Measurements from ENCODE around the gene EEF1AKMT2. TPM values are rescaled to one million over a fixed set of nuclear protein-coding genes. Genes with fewer than 3 reads are reported as not detected.
A peak's percentile ranks its signal among the peaks of the same experiment; 100 is the strongest.

EEF1AKMT2 gene
- total and polyA plus RNA-seq, 3 experiments from 2014 or later: 18.2 to 21.1 (median 18.6) TPM

- no peaks in the 10 kb centered on the region for H3K9me3 ChIP-seq (ENCODE audit: low read length)
- ChIA-PET CTCF (interaction anchor here (0.7 to 23.7 kb wide), 26 partner anchors 15 to 188 kb away, joined by 3 to 397 read pairs (median 10); partner anchors contain the start of gene FAM53B), POLR2A (interaction anchor here (0.6 to 3.9 kb wide), 23 partner anchors 10 to 418 kb away, joined by 3 to 35 read pairs (median 7); partner anchors contain the start of gene LHPP)
- Mint-ChIP-seq H3K27me3 (peaks cover 0 to 2% of the 10 kb centered on the region in 2 donors), H3K4me1 (peaks cover 91 to 99% (median 97%) of the 10 kb centered on the region in 3 donors), H3K27ac (peak overlapping the region; percentile 88 to 99 (median 98)), H3K36me3 (peaks cover 0 to 7% (median 0%) of the 10 kb centered on the region in 3 donors), H3K4me3 (peak overlapping the region; percentile 35 to 85 (median 82)), H3K9me3 (no peaks in the 10 kb centered on the region)
- DNase-seq: peak; percentile 71 to 91 (median 74)
- H3K36me3 ChIP-seq (ENCODE audit: insufficient read depth, low read length): no peaks in the 10 kb centered on the region
- no peaks in the 10 kb centered on the region for H3K27me3 ChIP-seq (ENCODE audit: insufficient read depth, low read length, poor library complexity, severe bottlenecking)
- H3K4me1 ChIP-seq (ENCODE audit: insufficient read depth, low read length): peaks cover 99% of the 10 kb centered on the region
- H3K27ac ChIP-seq (ENCODE audit: low read depth, low read length): peak overlapping the region; percentile 77
- H3K4me3 ChIP-seq (ENCODE audit: low read length): peak overlapping the region; percentile 42
These were observed 73.6 kb downstream of the EEF1AKMT2 start for GRCh38 chr10:124717911-124718741.

- H3K4me1 Mint-ChIP-seq: peaks cover 90 to 99% (median 97%) of the 10 kb centered on the region in 3 donors
- peak overlapping the region; percentile 88 to 99 (median 98) for H3K27ac Mint-ChIP-seq
- no peaks in the 10 kb centered on the region for H3K9me3 Mint-ChIP-seq
- ChIA-PET CTCF (interaction anchor here (0.7 to 23.7 kb wide), 15 partner anchors 14 to 182 kb away, joined by 3 to 397 read pairs (median 23); no protein-coding TSS in a partner anchor), POLR2A (interaction anchor here (0.8 to 3.9 kb wide), 13 partner anchors 9 to 98 kb away, joined by 3 to 35 read pairs (median 15); no protein-coding TSS in a partner anchor)
- peaks cover 0 to 15% (median 0%) of the 10 kb centered on the region in 3 donors for H3K36me3 Mint-ChIP-seq
- Histone ChIP-seq H3K36me3 (ENCODE audit: insufficient read depth, low read length) (no peaks in the 10 kb centered on the region), H3K4me1 (ENCODE audit: insufficient read depth, low read length) (peaks cover 98% of the 10 kb centered on the region), H3K27me3 (ENCODE audit: insufficient read depth, low read length, poor library complexity, severe bottlenecking) (no peaks in the 10 kb centered on the region), H3K27ac (ENCODE audit: low read depth, low read length) (peak overlapping the region; percentile 77), H3K4me3 (ENCODE audit: low read length) (peak overlapping the region; percentile 42), H3K9me3 (ENCODE audit: low read length) (no peaks in the 10 kb centered on the region)
- H3K27me3 Mint-ChIP-seq: no peaks in the 10 kb centered on the region
- H3K4me3 Mint-ChIP-seq: peak overlapping the region in 6 of 7 donors; percentile 15 to 85 (median 80)
- no peak for DNase-seq
These were observed 74.5 kb downstream of the EEF1AKMT2 start for GRCh38 chr10:124717041-124717757.

- no peaks in the 10 kb centered on the region for H3K36me3 ChIP-seq (ENCODE audit: insufficient read depth, low read length)
- H3K27ac Mint-ChIP-seq: peak overlapping the region; percentile 88 to 99 (median 98)
- POLR2A ChIA-PET: interaction anchor here (0.6 to 3.9 kb wide), 6 partner anchors 9 to 66 kb away, joined by 3 to 35 read pairs (median 3); no protein-coding TSS in a partner anchor
These were observed 75.3 kb downstream of the EEF1AKMT2 start for GRCh38 chr10:124716369-124716768.

GRCh38 chr10:124715439-124715838 is 76.2 kb downstream of the EEF1AKMT2 start:
- Histone ChIP-seq H3K36me3 (ENCODE audit: insufficient read depth, low read length) (no peaks in the 10 kb centered on the region), H3K4me1 (ENCODE audit: insufficient read depth, low read length) (peaks cover 88% of the 10 kb centered on the region), H3K27me3 (ENCODE audit: insufficient read depth, low read length, poor library complexity, severe bottlenecking) (no peaks in the 10 kb centered on the region), H3K9me3 (ENCODE audit: low read length) (no peaks in the 10 kb centered on the region), H3K4me3 (ENCODE audit: low read length) (no peak overlapping the region), H3K27ac (ENCODE audit: low read depth, low read length) (no peak overlapping the region)
- H3K4me1 Mint-ChIP-seq: peaks cover 86 to 92% (median 90%) of the 10 kb centered on the region in 3 donors
- H3K9me3 Mint-ChIP-seq: no peaks in the 10 kb centered on the region
- peak in 1 of 5 donors; percentile 65 for DNase-seq
- H3K4me3 Mint-ChIP-seq: peak overlapping the region; percentile 14 to 85 (median 62)
- H3K27me3 Mint-ChIP-seq: no peaks in the 10 kb centered on the region
- CTCF ChIA-PET: interaction anchor here (1.0 to 23.7 kb wide), 9 partner anchors 9 to 68 kb away, joined by 3 to 397 read pairs (median 36); no protein-coding TSS in a partner anchor
- H3K36me3 Mint-ChIP-seq: peaks cover 0 to 23% (median 0%) of the 10 kb centered on the region in 3 donors
- peak overlapping the region; percentile 88 to 99 (median 98) for H3K27ac Mint-ChIP-seq
- POLR2A ChIA-PET: interaction anchor here (1.0 to 1.2 kb wide), 3 partner anchors 10 to 31 kb away, joined by 3 read pairs; no protein-coding TSS in a partner anchor

More at GRCh38 chr10:124716369-124716768, 75.3 kb downstream of the EEF1AKMT2 start:
- Histone ChIP-seq H3K4me3 (ENCODE audit: low read length) (no peak overlapping the region), H3K4me1 (ENCODE audit: insufficient read depth, low read length) (peaks cover 89% of the 10 kb centered on the region), H3K9me3 (ENCODE audit: low read length) (no peaks in the 10 kb centered on the region), H3K27me3 (ENCODE audit: insufficient read depth, low read length, poor library complexity, severe bottlenecking) (no peaks in the 10 kb centered on the region), H3K27ac (ENCODE audit: low read depth, low read length) (no peak overlapping the region)
- Mint-ChIP-seq H3K4me3 (peak overlapping the region in 5 of 7 donors; percentile 61 to 85 (median 62)), H3K4me1 (peaks cover 84 to 92% (median 90%) of the 10 kb centered on the region in 3 donors), H3K27me3 (no peaks in the 10 kb centered on the region), H3K36me3 (peaks cover 0 to 15% (median 0%) of the 10 kb centered on the region in 3 donors), H3K9me3 (no peaks in the 10 kb centered on the region)
- CTCF ChIA-PET: interaction anchor here (1.6 to 23.7 kb wide), 9 partner anchors 8 to 79 kb away, joined by 3 to 397 read pairs (median 36); no protein-coding TSS in a partner anchor
- DNase-seq: no peak

GRCh38 chr10:124713679-124714255 is 77.9 kb downstream of the EEF1AKMT2 start:
- no peaks in the 10 kb centered on the region for H3K9me3 Mint-ChIP-seq
- peaks cover 90 to 93% (median 92%) of the 10 kb centered on the region in 3 donors for H3K4me1 Mint-ChIP-seq
- Histone ChIP-seq H3K9me3 (ENCODE audit: low read length) (no peaks in the 10 kb centered on the region), H3K36me3 (ENCODE audit: insufficient read depth, low read length) (no peaks in the 10 kb centered on the region), H3K4me1 (ENCODE audit: insufficient read depth, low read length) (peaks cover 88% of the 10 kb centered on the region), H3K27me3 (ENCODE audit: insufficient read depth, low read length, poor library complexity, severe bottlenecking) (no peaks in the 10 kb centered on the region), H3K27ac (ENCODE audit: low read depth, low read length) (no peak overlapping the region), H3K4me3 (ENCODE audit: low read length) (no peak overlapping the region)
- DNase-seq: peak in 1 of 5 donors; percentile 17
- H3K4me3 Mint-ChIP-seq: peak overlapping the region in 5 of 7 donors; percentile 2 to 68 (median 53)
- H3K27me3 Mint-ChIP-seq: no peaks in the 10 kb centered on the region
- peaks cover 0 to 20% (median 2%) of the 10 kb centered on the region in 3 donors for H3K36me3 Mint-ChIP-seq
- CTCF ChIA-PET: interaction anchor here (0.8 to 23.7 kb wide), 7 partner anchors 11 to 81 kb away, joined by 3 to 397 read pairs (median 4); no protein-coding TSS in a partner anchor
- H3K27ac Mint-ChIP-seq: peak overlapping the region; percentile 74 to 98 (median 88)
- POLR2A ChIA-PET: interaction anchor here (0.6 to 1.5 kb wide), 3 partner anchors 14 to 66 kb away, joined by 3 to 4 read pairs (median 4); no protein-coding TSS in a partner anchor

GRCh38 chr10:124712704-124713407 is 78.8 kb downstream of the EEF1AKMT2 start:
- Histone ChIP-seq H3K27ac (ENCODE audit: low read depth, low read length) (no peak overlapping the region), H3K9me3 (ENCODE audit: low read length) (no peaks in the 10 kb centered on the region), H3K4me3 (ENCODE audit: low read length) (no peak overlapping the region), H3K27me3 (ENCODE audit: insufficient read depth, low read length, poor library complexity, severe bottlenecking) (no peaks in the 10 kb centered on the region), H3K4me1 (ENCODE audit: insufficient read depth, low read length) (peaks cover 88% of the 10 kb centered on the region), H3K36me3 (ENCODE audit: insufficient read depth, low read length) (no peaks in the 10 kb centered on the region)
- no peaks in the 10 kb centered on the region for H3K9me3 Mint-ChIP-seq
- no peaks in the 10 kb centered on the region for H3K27me3 Mint-ChIP-seq
- peaks cover 0 to 21% (median 2%) of the 10 kb centered on the region in 3 donors for H3K36me3 Mint-ChIP-seq
- peaks cover 90 to 93% (median 92%) of the 10 kb centered on the region in 3 donors for H3K4me1 Mint-ChIP-seq
- POLR2A ChIA-PET: interaction anchor here (1.4 to 1.5 kb wide), 2 partner anchors 20 to 65 kb away, joined by 4 read pairs; no protein-coding TSS in a partner anchor
- H3K27ac Mint-ChIP-seq: peak overlapping the region in 7 of 8 donors; percentile 77 to 98 (median 87)
- peak overlapping the region in 3 of 7 donors; percentile 28 to 63 (median 32) for H3K4me3 Mint-ChIP-seq
- CTCF ChIA-PET: interaction anchor here (0.6 to 23.7 kb wide), 7 partner anchors 10 to 1751 kb away, joined by 3 to 397 read pairs (median 4); no protein-coding TSS in a partner anchor
- no peak for DNase-seq

All from CD8-positive, alpha-beta memory T cell (primary cell).